ENCODE results near the gene PSMA7. TPM values are rescaled to one million over a fixed set of nuclear protein-coding genes. Genes with fewer than 3 reads are reported as not detected.

PSMA7 gene
- total RNA-seq, 1 experiment from 2014 or later, result 514 TPM

DNA sequence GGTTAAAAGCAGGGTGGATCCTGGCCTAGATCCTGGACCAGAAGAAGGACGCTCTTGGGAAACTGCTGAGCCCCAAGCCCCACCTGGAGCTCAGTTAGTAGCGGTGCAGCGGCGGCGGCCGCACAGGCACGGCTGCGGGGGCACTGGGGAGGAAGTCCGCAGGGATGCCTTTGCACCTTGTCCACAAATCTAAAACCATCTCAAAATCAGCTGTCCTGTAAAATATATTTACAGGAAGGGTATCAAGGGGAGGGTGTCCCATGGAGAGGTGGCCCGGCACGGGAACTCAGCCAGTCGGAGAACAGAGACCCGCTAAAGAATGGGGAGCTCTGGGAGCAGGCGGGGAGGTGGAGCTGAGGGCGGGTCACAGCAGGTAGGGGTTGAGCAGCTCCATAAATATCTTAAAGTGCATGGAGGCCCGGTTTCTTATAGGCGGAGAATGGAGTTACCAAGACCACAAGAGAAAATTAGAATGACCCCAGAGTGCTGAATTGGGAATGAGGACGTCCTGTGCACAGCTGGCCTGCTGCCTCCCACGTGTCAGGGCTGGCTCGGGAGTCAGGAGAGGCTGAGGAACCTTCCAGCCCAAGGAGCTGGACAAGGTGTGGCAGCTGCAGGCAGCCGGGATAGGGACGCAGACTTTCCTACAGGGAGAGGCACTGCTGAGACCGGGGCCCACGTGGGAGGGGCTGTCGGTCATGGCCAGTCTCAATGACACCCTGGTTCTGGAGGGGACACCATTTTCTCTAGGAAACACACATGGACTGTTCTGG lies 47.6 kb upstream of the PSMA7 start:
- intact Hi-C loops (cut with micrococcal nuclease; ENCODE audit: unreplicated experiment), result no loop called here
- Mint-ChIP-seq H3K36me3 (ENCODE audit: insufficient read depth, unreplicated experiment) (peaks cover 45% of the 10 kb centered on the region), H3K27me3 (ENCODE audit: unreplicated experiment) (no peaks in the 10 kb centered on the region), H3K9me3 (ENCODE audit: low read depth, unreplicated experiment) (no peaks in the 10 kb centered on the region), H3K4me3 (ENCODE audit: low read depth, unreplicated experiment) (no peak overlapping the region), H3K4me1 (ENCODE audit: low read depth, unreplicated experiment) (peaks cover 17% of the 10 kb centered on the region), H3K27ac (ENCODE audit: unreplicated experiment) (no peak overlapping the region)
- BruUV-seq (replicated peaks), result no TSS peak
- CTCF ChIA-PET, result no interaction called here
- TF ChIP-seq, protein P1, sequence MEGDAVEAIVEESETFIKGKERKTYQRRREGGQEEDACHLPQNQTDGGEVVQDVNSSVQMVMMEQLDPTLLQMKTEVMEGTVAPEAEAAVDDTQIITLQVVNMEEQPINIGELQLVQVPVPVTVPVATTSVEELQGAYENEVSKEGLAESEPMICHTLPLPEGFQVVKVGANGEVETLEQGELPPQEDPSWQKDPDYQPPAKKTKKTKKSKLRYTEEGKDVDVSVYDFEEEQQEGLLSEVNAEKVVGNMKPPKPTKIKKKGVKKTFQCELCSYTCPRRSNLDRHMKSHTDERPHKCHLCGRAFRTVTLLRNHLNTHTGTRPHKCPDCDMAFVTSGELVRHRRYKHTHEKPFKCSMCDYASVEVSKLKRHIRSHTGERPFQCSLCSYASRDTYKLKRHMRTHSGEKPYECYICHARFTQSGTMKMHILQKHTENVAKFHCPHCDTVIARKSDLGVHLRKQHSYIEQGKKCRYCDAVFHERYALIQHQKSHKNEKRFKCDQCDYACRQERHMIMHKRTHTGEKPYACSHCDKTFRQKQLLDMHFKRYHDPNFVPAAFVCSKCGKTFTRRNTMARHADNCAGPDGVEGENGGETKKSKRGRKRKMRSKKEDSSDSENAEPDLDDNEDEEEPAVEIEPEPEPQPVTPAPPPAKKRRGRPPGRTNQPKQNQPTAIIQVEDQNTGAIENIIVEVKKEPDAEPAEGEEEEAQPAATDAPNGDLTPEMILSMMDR (IDR thresholded peaks at IDR 0.05; ENCODE audit: unreplicated experiment), result no peak
- no peak for DNase-seq

DNA sequence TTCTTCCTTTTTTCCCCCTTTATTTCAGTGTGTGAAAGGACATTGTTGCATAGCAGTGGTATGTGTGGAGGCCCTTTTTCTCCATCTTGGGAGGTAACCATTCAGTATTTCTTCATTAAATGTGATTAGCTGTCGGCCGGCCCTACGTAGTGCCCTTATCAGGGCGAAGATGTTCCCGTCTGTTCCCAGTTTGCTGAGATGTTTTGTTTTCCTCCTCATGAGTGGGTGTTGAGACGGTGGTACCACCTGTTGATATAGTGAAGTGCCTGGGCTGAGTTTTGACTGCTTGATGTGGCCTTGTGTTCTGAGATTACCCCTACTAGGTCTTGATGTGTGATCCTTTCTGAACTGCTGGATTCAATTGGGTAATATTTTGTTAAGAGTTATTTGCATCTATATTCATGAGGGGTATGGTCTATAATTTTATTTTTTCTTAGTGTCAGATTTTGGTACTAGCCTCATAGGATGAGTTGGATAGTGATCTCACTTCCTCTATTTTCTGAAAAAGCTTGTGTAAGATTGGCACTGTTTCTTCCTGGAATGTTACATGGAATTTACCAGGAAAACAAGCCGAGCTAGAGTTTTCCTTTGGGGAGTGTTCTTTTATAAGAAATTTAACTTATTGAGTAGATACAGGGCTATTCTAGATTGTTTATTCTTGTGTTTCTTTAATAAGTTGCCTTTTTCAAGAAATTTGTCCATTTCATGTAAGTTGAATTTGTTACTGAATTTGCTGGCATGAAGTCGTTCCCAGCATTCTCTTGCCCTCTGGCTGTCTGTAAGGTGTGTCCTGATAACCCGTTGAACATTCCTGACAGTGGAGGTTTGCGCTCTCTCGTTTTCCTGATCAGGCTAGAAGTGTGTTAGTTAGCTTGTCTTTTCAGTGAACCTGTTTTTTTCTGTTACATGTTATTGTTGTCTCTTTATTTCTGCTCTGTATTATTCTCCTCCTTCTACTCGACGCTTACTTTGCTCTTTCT lies 44.0 kb upstream of the PSMA7 start:
- CTCF ChIA-PET, result no interaction called here
- Mint-ChIP-seq H3K4me1 (ENCODE audit: low read depth, unreplicated experiment) (peaks cover 28% of the 10 kb centered on the region), H3K9me3 (ENCODE audit: low read depth, unreplicated experiment) (no peaks in the 10 kb centered on the region), H3K36me3 (ENCODE audit: insufficient read depth, unreplicated experiment) (peaks cover 43% of the 10 kb centered on the region), H3K4me3 (ENCODE audit: low read depth, unreplicated experiment) (no peak overlapping the region), H3K27ac (ENCODE audit: unreplicated experiment) (peak overlapping the region; percentile 12), H3K27me3 (ENCODE audit: unreplicated experiment) (no peaks in the 10 kb centered on the region)
- DNase-seq, result no peak
- TF ChIP-seq, protein P1 (IDR thresholded peaks at IDR 0.05; ENCODE audit: unreplicated experiment), result no peak
- BruUV-seq (replicated peaks), result no TSS peak
- intact Hi-C loops (cut with micrococcal nuclease; ENCODE audit: unreplicated experiment), result no loop called here

DNA sequence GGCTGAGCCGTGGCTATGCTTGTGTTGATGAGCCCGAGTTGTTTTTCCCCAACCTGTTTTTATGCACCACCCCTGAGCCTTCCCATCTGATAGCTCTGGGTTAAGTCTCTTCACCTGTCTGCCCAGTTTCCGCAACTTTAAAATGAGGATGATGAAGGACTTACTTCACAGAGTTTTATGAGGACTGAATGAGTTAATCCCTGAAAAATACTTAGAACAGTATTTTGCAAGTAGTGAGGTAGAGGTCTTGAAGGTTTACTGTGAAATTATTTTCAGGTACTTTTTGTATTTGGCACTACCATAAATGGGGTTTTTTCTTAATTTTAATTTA lies 42.9 kb upstream of the PSMA7 start:
- Mint-ChIP-seq H3K36me3 (ENCODE audit: insufficient read depth, unreplicated experiment) (peaks cover 44% of the 10 kb centered on the region), H3K9me3 (ENCODE audit: low read depth, unreplicated experiment) (no peaks in the 10 kb centered on the region), H3K4me3 (ENCODE audit: low read depth, unreplicated experiment) (no peak overlapping the region), H3K27me3 (ENCODE audit: unreplicated experiment) (no peaks in the 10 kb centered on the region), H3K27ac (ENCODE audit: unreplicated experiment) (no peak overlapping the region), H3K4me1 (ENCODE audit: low read depth, unreplicated experiment) (peaks cover 34% of the 10 kb centered on the region)
- no peak for DNase-seq
- intact Hi-C loops (cut with micrococcal nuclease; ENCODE audit: unreplicated experiment), result no loop called here
- TF ChIP-seq, protein P1 (IDR thresholded peaks at IDR 0.05; ENCODE audit: unreplicated experiment), result no peak
- CTCF ChIA-PET, result no interaction called here
- BruUV-seq (replicated peaks), result no TSS peak

DNA sequence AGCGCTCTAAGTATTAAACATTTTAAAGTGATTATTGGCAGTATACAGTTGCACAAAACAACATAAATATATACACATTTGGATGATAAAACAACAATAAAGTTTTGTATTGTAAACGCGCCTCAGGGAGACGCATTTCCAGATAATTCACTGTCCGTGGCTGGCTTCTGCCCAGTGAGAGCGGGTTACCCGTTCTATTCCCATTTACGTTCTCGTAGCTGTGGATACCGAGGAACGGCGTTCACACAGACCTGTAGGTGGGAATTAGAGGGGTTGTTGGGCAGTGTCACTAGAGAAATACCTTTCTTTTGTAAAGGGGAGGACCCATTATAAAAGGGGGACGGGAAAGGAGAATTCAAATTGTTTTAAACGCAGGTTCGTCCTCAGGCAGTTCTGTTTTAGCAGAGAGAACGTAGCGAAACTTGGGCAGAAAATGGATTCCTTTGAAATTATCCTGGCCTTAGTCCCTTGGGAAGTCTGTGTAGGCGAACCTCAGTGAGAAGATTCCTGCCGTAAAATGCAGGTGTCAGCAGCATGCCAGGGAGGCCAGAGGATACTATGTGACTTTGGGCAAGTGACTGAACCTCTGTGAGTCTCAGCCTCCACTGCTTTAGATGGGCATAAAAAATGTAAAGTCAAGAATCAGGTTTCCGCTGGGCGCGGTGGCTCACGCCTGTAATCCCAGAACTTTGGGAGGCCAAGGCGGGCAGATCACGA lies 40.4 kb upstream of the PSMA7 start:
- TF ChIP-seq, protein P1 (IDR thresholded peaks at IDR 0.05; ENCODE audit: unreplicated experiment), result no peak
- H3K9me3 Mint-ChIP-seq (ENCODE audit: low read depth, unreplicated experiment), result no peaks in the 10 kb centered on the region
- CTCF ChIA-PET, result no interaction called here
- peaks cover 34% of the 10 kb centered on the region for H3K4me1 Mint-ChIP-seq (ENCODE audit: low read depth, unreplicated experiment)
- BruUV-seq (replicated peaks), result no TSS peak
- H3K27me3 Mint-ChIP-seq (ENCODE audit: unreplicated experiment), result no peaks in the 10 kb centered on the region
- H3K27ac Mint-ChIP-seq (ENCODE audit: unreplicated experiment), result peak overlapping the region; percentile 96
- no peak for DNase-seq
- H3K4me3 Mint-ChIP-seq (ENCODE audit: low read depth, unreplicated experiment), result peak overlapping the region; percentile 94
- peaks cover 31% of the 10 kb centered on the region for H3K36me3 Mint-ChIP-seq (ENCODE audit: insufficient read depth, unreplicated experiment)
- intact Hi-C loops (cut with micrococcal nuclease; ENCODE audit: unreplicated experiment), result no loop called here

All from Calu3 (cell line).